Calu3 (cell line): ENCODE measurements around the gene SORBS1. TPM values are rescaled to one million over a fixed set of nuclear protein-coding genes. Genes with fewer than 3 reads are reported as not detected.

ENCODE experiments used
- BruUV-seq: library from RNA; stranded (reverse); fragments of 400-500 nt; replicated peaks from 2 replicates; lab custom pipeline; 2021; lab: Mats Ljungman, UMichigan
- CTCF ChIA-PET: fragments of 300-600 bp; sonication (Branson Sonifier 250); formaldehyde crosslinking; loops from one replicate; lab custom pipeline; 2022; ENCODE audit warnings: antibody characterized with exemption; lab: Charles Lee
- DNase-seq: peaks from one replicate; pipeline ENCODE4 v3.0.0; 2022
- H3K27ac Mint-ChIP-seq: one replicate; pipeline ENCODE4 v1.8.0; 2022; ENCODE audit warnings: mixed read lengths; ENCODE audit not compliant: unreplicated experiment
- H3K27me3 Mint-ChIP-seq: one replicate; pipeline ENCODE4 v1.8.0; 2022; ENCODE audit warnings: mixed read lengths; ENCODE audit not compliant: unreplicated experiment
- H3K36me3 Mint-ChIP-seq: one replicate; pipeline ENCODE4 v1.8.0; 2022; ENCODE audit warnings: mild to moderate bottlenecking, moderate library complexity, mixed read lengths; ENCODE audit not compliant: insufficient read depth, unreplicated experiment
- H3K4me1 Mint-ChIP-seq: one replicate; pipeline ENCODE4 v1.8.0; 2022; ENCODE audit warnings: mild to moderate bottlenecking, low read depth, mixed read lengths; ENCODE audit not compliant: unreplicated experiment
- H3K4me3 Mint-ChIP-seq: one replicate; pipeline ENCODE4 v1.8.0; 2022; ENCODE audit warnings: mild to moderate bottlenecking, low read depth, moderate library complexity, mixed read lengths; ENCODE audit not compliant: unreplicated experiment
- H3K9me3 Mint-ChIP-seq: one replicate; pipeline ENCODE4 v1.8.0; 2022; ENCODE audit warnings: low read depth, mixed read lengths; ENCODE audit not compliant: unreplicated experiment
- CTCF ChIP-seq: fragments of 200-600 bp; IDR thresholded peaks from one replicate; pipeline ENCODE4 v1.8.0; 2022; ENCODE audit warnings: antibody characterized with exemption; ENCODE audit not compliant: unreplicated experiment
- intact Hi-C: fragments of 100-400 bp; cut with micrococcal nuclease; formaldehyde crosslinking; loops from one replicate; pipeline ENCODE4 v1.10.0; 2022; ENCODE audit not compliant: unreplicated experiment
- total RNA-seq: library from RNA; stranded (reverse); gene quantifications from 2 replicates; pipeline ENCODE4 v1.2.3, GENCODE V29; 2022

The SORBS1 gene
- total RNA-seq, 1 experiment from 2014 or later = 2.8 TPM

- H3K27ac Mint-ChIP-seq = no peak overlapping the region
- no peak for DNase-seq
- no peaks in the 10 kb centered on the region for H3K27me3 Mint-ChIP-seq
- H3K4me1 Mint-ChIP-seq = peaks cover 8% of the 10 kb centered on the region
- peaks cover 2% of the 10 kb centered on the region for H3K9me3 Mint-ChIP-seq
- H3K36me3 Mint-ChIP-seq = no peaks in the 10 kb centered on the region
- intact Hi-C loops = no loop called here
- no peak overlapping the region for H3K4me3 Mint-ChIP-seq
- TF ChIP-seq CTCF = no peak
- no TSS peak for BruUV-seq
- CTCF ChIA-PET = no interaction called here
Observed at GRCh38 chr10:95487994-95488393, 73.2 kb downstream of the SORBS1 start.

GRCh38 chr10:95485056-95485844, 75.9 kb downstream of the SORBS1 start:
- Mint-ChIP-seq H3K4me1 (no peaks in the 10 kb centered on the region), H3K27ac (no peak overlapping the region), H3K9me3 (no peaks in the 10 kb centered on the region), H3K36me3 (no peaks in the 10 kb centered on the region), H3K4me3 (no peak overlapping the region), H3K27me3 (peaks cover 5% of the 10 kb centered on the region)
- TF ChIP-seq CTCF = no peak
- CTCF ChIA-PET = no interaction called here
- intact Hi-C loops = no loop called here
- no TSS peak for BruUV-seq
- DNase-seq = no peak

GRCh38 chr10:95482501-95483233, 78.5 kb downstream of the SORBS1 start:
- CTCF ChIA-PET = no interaction called here
- Mint-ChIP-seq H3K27me3 (peaks cover 10% of the 10 kb centered on the region), H3K36me3 (no peaks in the 10 kb centered on the region), H3K9me3 (no peaks in the 10 kb centered on the region), H3K4me3 (no peak overlapping the region), H3K27ac (no peak overlapping the region), H3K4me1 (no peaks in the 10 kb centered on the region)
- TF ChIP-seq CTCF = no peak
- BruUV-seq = no TSS peak
- intact Hi-C loops = no loop called here
- DNase-seq = no peak

GRCh38 chr10:95480901-95481491, 80.2 kb downstream of the SORBS1 start:
- intact Hi-C loops = no loop called here
- H3K27ac Mint-ChIP-seq = no peak overlapping the region
- no peak overlapping the region for H3K4me3 Mint-ChIP-seq
- no peak for TF ChIP-seq CTCF
- BruUV-seq = no TSS peak
- H3K4me1 Mint-ChIP-seq = no peaks in the 10 kb centered on the region
- no peak for DNase-seq
- peaks cover 10% of the 10 kb centered on the region for H3K27me3 Mint-ChIP-seq
- CTCF ChIA-PET = interaction anchor here (0.6 kb wide), 1 partner anchor 277 kb away, joined by 6 read pairs; no protein-coding TSS in a partner anchor
- no peaks in the 10 kb centered on the region for H3K36me3 Mint-ChIP-seq
- H3K9me3 Mint-ChIP-seq = no peaks in the 10 kb centered on the region
